ENCODE data around the gene DYDC1. TPM values are rescaled to one million over a fixed set of nuclear protein-coding genes. Genes with fewer than 3 reads are reported as not detected.
"Not testable (repeated sequence)": the region's sequence is repeated elsewhere in the genome, so short reads cannot be mapped to it uniquely, and the experiment has no call there.

The DYDC1 gene
- total RNA-seq, 2 experiments from 2014 or later = not detected

GRCh38 chr10:80318742-80319141 is 37.8 kb downstream of the DYDC1 start:
- Histone ChIP-seq H3K4me1 (ENCODE audit: insufficient read depth, low read length) (no peaks in the 10 kb centered on the region), H3K27me3 (ENCODE audit: control insufficient read depth in 1 of 2, insufficient read depth in 2 of 2, low read length in 2 of 2) (peaks cover 0 to 2% of the 10 kb centered on the region in 2 experiments), H3K9me3 (ENCODE audit: control insufficient read depth in 1 of 2, insufficient read depth in 1 of 2, low read length in 2 of 2) (peaks cover 0 to 8% of the 10 kb centered on the region in 2 experiments), H3K4me3 (ENCODE audit: low read length) (no peak overlapping the region), H3K27ac (ENCODE audit: low read depth in 1 of 2, low read length in 2 of 2) (no peak overlapping the region), H3K36me3 (ENCODE audit: insufficient read depth, low read length) (no peaks in the 10 kb centered on the region)
- ATAC-seq (ENCODE audit: poor library complexity) = no peak
- TF ChIP-seq CTCF (IDR thresholded peaks at IDR 0.05) = no peak
- ChIA-PET CTCF (no interaction called here), POLR2A (no interaction called here)
- no peaks in the 10 kb centered on the region for H3K27me3 Mint-ChIP-seq
- H3K4me3 Mint-ChIP-seq = no peak overlapping the region
- H3K4me1 Mint-ChIP-seq (ENCODE audit: low read depth) = no peaks in the 10 kb centered on the region
- H3K9me3 Mint-ChIP-seq = no peaks in the 10 kb centered on the region
- intact Hi-C loops (cut with DNase I, micrococcal nuclease) = no loop called here
- H3K36me3 Mint-ChIP-seq (ENCODE audit: low read depth) = no peaks in the 10 kb centered on the region
- no peak for DNase-seq
- no peak overlapping the region for H3K27ac Mint-ChIP-seq

GRCh38 chr10:80315391-80315790 is 41.2 kb downstream of the DYDC1 start:
- Histone ChIP-seq H3K9me3 (ENCODE audit: control insufficient read depth in 1 of 2, insufficient read depth in 1 of 2, low read length in 2 of 2) (peaks cover 0 to 8% of the 10 kb centered on the region in 2 experiments), H3K36me3 (ENCODE audit: insufficient read depth, low read length) (no peaks in the 10 kb centered on the region), H3K27ac (ENCODE audit: low read depth in 1 of 2, low read length in 2 of 2) (no peak overlapping the region), H3K4me1 (ENCODE audit: insufficient read depth, low read length) (no peaks in the 10 kb centered on the region), H3K4me3 (ENCODE audit: low read length) (no peak overlapping the region), H3K27me3 (ENCODE audit: control insufficient read depth in 1 of 2, insufficient read depth in 2 of 2, low read length in 2 of 2) (no peaks in the 10 kb centered on the region)
- no peaks in the 10 kb centered on the region for H3K9me3 Mint-ChIP-seq
- H3K4me1 Mint-ChIP-seq (ENCODE audit: low read depth) = no peaks in the 10 kb centered on the region
- ChIA-PET POLR2A (no interaction called here), CTCF (interaction anchor here (1.2 kb wide), 1 partner anchor 12 kb away, joined by 3 read pairs; no protein-coding TSS in a partner anchor)
- no peak for TF ChIP-seq CTCF (IDR thresholded peaks at IDR 0.05)
- H3K27me3 Mint-ChIP-seq = no peaks in the 10 kb centered on the region
- no peak overlapping the region for H3K4me3 Mint-ChIP-seq
- H3K27ac Mint-ChIP-seq = no peak overlapping the region
- ATAC-seq (ENCODE audit: poor library complexity) = no peak
- intact Hi-C loops (cut with DNase I, micrococcal nuclease) = no loop called here
- no peak for DNase-seq
- H3K36me3 Mint-ChIP-seq (ENCODE audit: low read depth) = no peaks in the 10 kb centered on the region

GRCh38 chr10:80313523-80313922 is 43.0 kb downstream of the DYDC1 start:
- CTCF ChIA-PET = no interaction called here
- H3K36me3 Mint-ChIP-seq (ENCODE audit: low read depth) = no peaks in the 10 kb centered on the region
- peaks cover 0 to 8% of the 10 kb centered on the region in 2 experiments for H3K9me3 ChIP-seq (ENCODE audit: control insufficient read depth in 1 of 2, insufficient read depth in 1 of 2, low read length in 2 of 2)
- H3K27ac ChIP-seq (ENCODE audit: low read depth in 1 of 2, low read length in 2 of 2) = no peak overlapping the region
- intact Hi-C loops (cut with DNase I, micrococcal nuclease) = no loop called here
- POLR2A ChIA-PET = no interaction called here
- H3K9me3 Mint-ChIP-seq = no peaks in the 10 kb centered on the region
- H3K27ac Mint-ChIP-seq = no peak overlapping the region
- ATAC-seq (ENCODE audit: poor library complexity) (no peak), DNase-seq (no peak)
- no peaks in the 10 kb centered on the region for H3K4me1 Mint-ChIP-seq (ENCODE audit: low read depth)
- no peaks in the 10 kb centered on the region for H3K27me3 ChIP-seq (ENCODE audit: control insufficient read depth in 1 of 2, insufficient read depth in 2 of 2, low read length in 2 of 2)
- H3K4me1 ChIP-seq (ENCODE audit: insufficient read depth, low read length) = no peaks in the 10 kb centered on the region
- H3K36me3 ChIP-seq (ENCODE audit: insufficient read depth, low read length) = no peaks in the 10 kb centered on the region
- H3K4me3 ChIP-seq (ENCODE audit: low read length) = no peak overlapping the region
- no peaks in the 10 kb centered on the region for H3K27me3 Mint-ChIP-seq
- H3K4me3 Mint-ChIP-seq = no peak overlapping the region
- no peak for TF ChIP-seq CTCF (IDR thresholded peaks at IDR 0.05)

- H3K27ac Mint-ChIP-seq; H3K4me3 Mint-ChIP-seq; H3K27me3 ChIP-seq (ENCODE audit: control insufficient read depth in 1 of 2, insufficient read depth in 2 of 2, low read length in 2 of 2); CTCF ChIA-PET; H3K27ac ChIP-seq (ENCODE audit: low read depth in 1 of 2, low read length in 2 of 2); H3K9me3 ChIP-seq (ENCODE audit: control insufficient read depth in 1 of 2, insufficient read depth in 1 of 2, low read length in 2 of 2); H3K36me3 ChIP-seq (ENCODE audit: insufficient read depth, low read length); H3K4me3 ChIP-seq (ENCODE audit: low read length); DNase-seq; ATAC-seq (ENCODE audit: poor library complexity); H3K4me1 Mint-ChIP-seq (ENCODE audit: low read depth); intact Hi-C loops (cut with DNase I, micrococcal nuclease); POLR2A ChIA-PET; H3K36me3 Mint-ChIP-seq (ENCODE audit: low read depth); H3K4me1 ChIP-seq (ENCODE audit: insufficient read depth, low read length): not testable (repeated sequence)
- Mint-ChIP-seq H3K27me3 (peaks cover 18% of the 10 kb centered on the region), H3K9me3 (peaks cover 12% of the 10 kb centered on the region)
Measured at GRCh38 chr10:80305989-80306388, 50.6 kb downstream of the DYDC1 start.
